Measurements from ENCODE around the gene FAM174C.
A peak's percentile ranks its signal among the peaks of the same experiment; 100 is the strongest.

The FAM174C gene

DNA sequence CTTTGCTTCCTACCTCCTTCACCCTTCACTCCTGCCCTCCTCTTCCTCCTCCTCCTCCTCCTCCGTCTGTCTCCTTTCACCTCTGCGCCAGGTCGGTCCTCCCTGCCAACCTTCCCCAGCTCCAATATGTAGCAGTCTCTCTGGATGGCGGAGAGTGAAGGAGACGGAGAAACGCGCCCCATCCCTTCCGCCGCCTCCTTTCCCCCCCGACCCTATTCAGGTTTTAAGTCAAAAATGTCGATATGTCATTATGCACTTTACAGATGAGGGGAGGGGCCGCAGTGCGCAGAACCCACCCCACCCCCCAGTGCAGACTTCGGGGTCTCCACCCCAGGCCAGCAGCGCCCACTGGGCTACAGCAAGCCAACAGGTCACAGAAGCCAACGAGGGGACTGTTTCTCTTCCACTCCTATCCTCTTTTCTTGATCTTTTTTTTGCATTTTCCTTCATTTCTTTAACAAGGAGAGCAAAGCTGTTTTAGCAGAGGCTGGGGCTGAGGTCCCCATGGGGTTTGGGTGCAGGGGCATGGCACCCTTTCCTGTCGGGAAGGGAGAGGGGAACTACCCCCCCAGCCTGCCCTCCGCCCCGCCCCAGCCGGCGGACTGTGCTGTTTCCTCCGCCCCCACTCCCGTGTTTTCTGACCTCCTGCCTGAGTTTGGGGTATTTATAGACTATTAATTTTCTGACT is 17.7 kb upstream of the FAM174C start:
- Histone ChIP-seq H3K27ac (ENCODE audit: low read depth, low read length) (no peak overlapping the region), H3K36me3 (ENCODE audit: control insufficient read depth, insufficient read depth, low read length) (peaks cover 22% of the 10 kb centered on the region), H3K4me3 (ENCODE audit: low read length) (no peak overlapping the region), H3K4me1 (ENCODE audit: control insufficient read depth, insufficient read depth, low read length) (peaks cover 33% of the 10 kb centered on the region), H3K27me3 (ENCODE audit: control insufficient read depth, insufficient read depth, low read length) (no peaks in the 10 kb centered on the region), H3K9ac (ENCODE audit: low read length) (no peak overlapping the region)

DNA sequence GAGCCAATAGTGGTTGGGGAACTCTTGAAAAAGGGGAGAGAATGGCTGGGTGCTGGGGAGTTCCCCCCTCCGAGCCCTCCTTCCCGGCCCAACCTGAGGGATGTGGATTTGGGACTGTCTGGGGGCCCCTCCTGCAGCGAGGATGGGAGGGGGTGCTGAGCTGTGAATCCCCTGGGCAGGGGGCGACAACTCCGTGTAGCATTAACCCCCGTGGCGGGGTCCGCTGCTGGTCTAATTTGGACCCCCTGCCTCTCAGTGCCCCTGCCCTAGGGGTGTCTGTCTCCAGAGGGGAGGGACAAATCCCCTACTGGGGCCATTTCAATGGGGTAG is 17.2 kb upstream of the FAM174C start:
- Histone ChIP-seq H3K27ac (ENCODE audit: low read depth, low read length) (no peak overlapping the region), H3K4me3 (ENCODE audit: low read length) (no peak overlapping the region), H3K27me3 (ENCODE audit: control insufficient read depth, insufficient read depth, low read length) (no peaks in the 10 kb centered on the region), H3K36me3 (ENCODE audit: control insufficient read depth, insufficient read depth, low read length) (peaks cover 22% of the 10 kb centered on the region), H3K4me1 (ENCODE audit: control insufficient read depth, insufficient read depth, low read length) (peaks cover 33% of the 10 kb centered on the region), H3K9ac (ENCODE audit: low read length) (no peak overlapping the region)

DNA sequence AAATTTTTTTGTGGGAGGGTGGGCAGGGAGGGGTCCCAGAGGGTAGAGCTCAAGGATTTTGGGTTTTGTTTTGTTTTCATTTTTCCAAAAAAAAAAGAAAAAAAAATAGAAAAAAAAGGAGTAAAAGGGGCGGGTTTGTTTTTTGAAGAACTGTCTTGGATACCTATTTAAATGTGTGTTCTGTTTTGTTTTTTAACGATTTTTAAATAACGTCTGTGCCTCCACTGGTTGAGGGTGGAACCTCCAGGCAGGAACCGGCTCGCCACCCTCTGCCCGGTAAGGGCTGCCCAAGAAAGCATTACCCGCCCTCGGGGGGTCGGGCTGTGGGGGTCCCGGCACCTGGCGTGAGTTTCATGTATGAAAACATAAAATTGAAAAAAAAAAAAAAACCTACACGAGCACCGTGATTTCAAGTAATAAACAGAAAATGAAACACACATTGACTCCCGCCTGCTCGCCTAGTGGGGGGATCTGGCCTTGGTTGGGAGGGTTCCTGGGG is 16.6 kb upstream of the FAM174C start:
- no peaks in the 10 kb centered on the region for H3K27me3 ChIP-seq (ENCODE audit: control insufficient read depth, insufficient read depth, low read length)
- H3K36me3 ChIP-seq (ENCODE audit: control insufficient read depth, insufficient read depth, low read length) = peaks cover 22% of the 10 kb centered on the region
- H3K9ac ChIP-seq (ENCODE audit: low read length) = no peak overlapping the region
- H3K27ac ChIP-seq (ENCODE audit: low read depth, low read length) = peak overlapping the region; percentile 76
- peaks cover 28% of the 10 kb centered on the region for H3K4me1 ChIP-seq (ENCODE audit: control insufficient read depth, insufficient read depth, low read length)
- no peak overlapping the region for H3K4me3 ChIP-seq (ENCODE audit: low read length)

DNA sequence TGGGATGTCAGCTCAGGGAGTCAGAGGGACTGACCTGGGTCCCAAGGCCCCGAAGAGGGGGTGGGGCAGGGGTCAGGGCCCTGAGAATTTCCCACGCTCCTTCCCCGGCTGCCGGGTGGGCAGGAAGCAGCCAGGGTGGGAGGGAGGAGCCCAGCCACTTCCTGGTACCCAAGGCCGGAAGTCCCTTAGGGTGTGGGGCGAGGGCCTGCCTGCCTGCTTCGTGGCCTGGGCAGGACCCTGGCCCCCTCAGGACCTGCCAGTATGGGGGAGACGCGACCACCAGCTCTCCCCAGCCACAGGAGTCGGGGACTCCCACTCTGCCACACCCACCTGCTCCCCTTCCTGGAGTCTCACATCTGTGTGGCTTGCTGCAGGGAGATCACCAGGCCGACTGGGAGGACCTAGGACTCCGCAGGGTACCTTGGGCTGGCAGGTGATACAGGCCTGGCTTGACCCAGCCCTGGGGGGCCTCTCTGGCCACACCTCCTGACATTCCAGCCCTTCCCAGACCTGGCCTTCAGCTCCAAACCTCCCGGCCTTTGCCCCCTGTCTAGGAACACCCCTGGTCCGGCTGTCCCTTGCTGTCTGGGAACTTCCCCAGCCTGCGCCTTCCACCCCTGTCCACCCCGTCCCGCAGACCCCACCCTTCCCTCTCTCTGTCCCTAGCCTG is 16.0 kb upstream of the FAM174C start:
- Histone ChIP-seq H3K9ac (ENCODE audit: low read length) (peak overlapping the region; percentile 34), H3K4me3 (ENCODE audit: low read length) (peak overlapping the region; percentile 31), H3K36me3 (ENCODE audit: control insufficient read depth, insufficient read depth, low read length) (peaks cover 21% of the 10 kb centered on the region), H3K27me3 (ENCODE audit: control insufficient read depth, insufficient read depth, low read length) (no peaks in the 10 kb centered on the region), H3K4me1 (ENCODE audit: control insufficient read depth, insufficient read depth, low read length) (peaks cover 23% of the 10 kb centered on the region), H3K27ac (ENCODE audit: low read depth, low read length) (peak overlapping the region; percentile 76)

DNA sequence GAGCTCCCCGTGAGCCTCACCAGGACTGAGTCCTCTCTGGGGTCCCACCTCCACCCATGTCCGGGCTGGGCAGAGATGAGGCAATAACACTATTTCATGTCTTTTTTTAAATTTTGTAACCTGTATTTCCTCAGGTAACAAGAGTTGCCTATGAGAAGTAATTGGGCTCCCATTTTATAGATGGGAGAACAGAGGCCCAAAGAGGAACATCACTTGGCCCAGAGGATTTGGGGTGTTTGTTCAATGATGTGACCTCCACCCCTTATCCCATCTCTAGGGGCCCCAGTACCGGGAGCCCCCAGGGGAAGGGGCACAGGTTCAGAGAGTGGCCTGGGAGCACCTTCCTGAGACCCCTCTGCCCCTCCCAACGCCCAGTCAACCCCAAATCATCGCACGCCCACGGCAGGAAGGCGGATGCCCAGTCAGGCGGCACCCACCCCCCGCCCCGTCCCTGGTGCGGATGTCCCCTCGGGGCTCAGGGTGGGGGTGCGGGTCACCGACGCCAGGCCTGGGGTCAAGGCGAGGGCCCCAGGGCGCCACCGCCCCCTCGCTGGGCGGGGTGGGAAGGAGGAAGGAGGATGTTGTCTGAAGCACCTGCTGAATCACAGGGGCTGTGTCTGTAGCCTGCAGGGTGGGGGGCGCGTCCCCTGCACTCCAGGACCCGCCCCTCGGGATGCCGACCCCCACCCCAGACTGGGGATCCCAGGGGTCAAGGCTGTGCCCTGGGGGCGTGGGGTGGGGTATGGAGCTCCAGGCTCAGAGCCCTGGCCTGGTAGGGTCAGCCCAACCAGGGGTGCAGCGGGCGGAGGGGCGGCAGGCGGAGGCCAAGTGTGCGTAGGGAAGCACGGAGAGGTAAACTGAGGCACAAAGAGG is 15.2 kb upstream of the FAM174C start:
- H3K27ac ChIP-seq (ENCODE audit: low read depth, low read length) = peak overlapping the region; percentile 76
- H3K4me3 ChIP-seq (ENCODE audit: low read length) = peak overlapping the region; percentile 40
- no peak overlapping the region for H3K9ac ChIP-seq (ENCODE audit: low read length)
- peaks cover 14% of the 10 kb centered on the region for H3K36me3 ChIP-seq (ENCODE audit: control insufficient read depth, insufficient read depth, low read length)
- no peaks in the 10 kb centered on the region for H3K27me3 ChIP-seq (ENCODE audit: control insufficient read depth, insufficient read depth, low read length)
- peaks cover 15% of the 10 kb centered on the region for H3K4me1 ChIP-seq (ENCODE audit: control insufficient read depth, insufficient read depth, low read length)

DNA sequence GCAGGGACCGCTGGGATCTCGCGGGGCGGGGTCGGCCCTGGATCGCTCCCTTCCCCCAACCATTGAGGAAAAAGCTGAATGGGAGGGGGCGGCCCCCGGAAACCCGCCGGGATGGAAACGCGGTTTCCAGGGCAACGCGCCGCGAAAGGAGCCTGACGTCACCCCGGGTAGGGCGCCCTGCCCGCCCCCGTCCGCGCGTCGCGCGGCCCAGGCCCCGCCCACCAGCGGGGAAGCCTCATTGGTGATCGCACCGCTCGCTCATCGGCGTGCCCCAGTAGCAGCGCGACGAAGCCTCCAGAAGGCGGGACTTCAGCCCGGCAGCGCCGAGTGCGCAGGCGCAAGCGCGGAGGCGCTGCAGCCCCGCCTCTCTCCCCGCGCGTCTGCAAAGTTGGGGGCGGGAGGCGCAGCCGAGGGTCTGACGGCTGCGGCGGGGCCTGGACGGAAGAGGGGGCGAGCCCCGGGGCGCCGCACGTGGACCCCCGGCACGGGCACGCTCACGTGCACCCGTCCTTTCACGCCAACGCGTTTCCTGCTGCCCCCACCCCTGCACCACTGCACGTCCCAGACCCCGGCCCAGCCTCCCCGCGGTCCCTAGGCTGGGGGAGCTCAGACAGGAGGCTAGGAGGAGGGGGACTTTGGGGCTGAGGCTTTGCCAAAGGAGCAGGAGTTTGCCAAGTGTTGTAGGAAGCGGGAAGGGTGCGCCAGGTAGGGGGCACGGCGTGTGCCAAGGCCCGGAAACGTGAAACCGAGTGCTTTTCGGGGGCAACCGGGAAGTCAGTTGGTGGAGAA is 14.4 kb upstream of the FAM174C start:
- H3K4me3 ChIP-seq (ENCODE audit: low read length) = peak overlapping the region; percentile 62
- H3K9ac ChIP-seq (ENCODE audit: low read length) = peak overlapping the region; percentile 69
- peaks cover 6% of the 10 kb centered on the region for H3K36me3 ChIP-seq (ENCODE audit: control insufficient read depth, insufficient read depth, low read length)
- no peaks in the 10 kb centered on the region for H3K27me3 ChIP-seq (ENCODE audit: control insufficient read depth, insufficient read depth, low read length)
- H3K4me1 ChIP-seq (ENCODE audit: control insufficient read depth, insufficient read depth, low read length) = peaks cover 16% of the 10 kb centered on the region
- H3K27ac ChIP-seq (ENCODE audit: low read depth, low read length) = peak overlapping the region; percentile 76

DNA sequence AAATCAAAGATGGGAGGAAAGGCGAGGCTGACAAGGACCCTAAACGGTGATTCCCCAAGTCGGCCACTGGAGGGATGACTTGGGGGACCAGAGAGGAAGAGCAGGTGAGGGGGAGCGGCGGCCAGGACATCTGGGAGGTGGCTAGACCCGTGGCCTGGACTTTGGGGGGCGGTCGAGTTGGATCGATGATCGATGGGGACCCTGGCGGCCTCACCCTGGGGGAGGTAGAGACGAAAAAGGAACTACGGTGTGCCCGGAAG is 13.9 kb upstream of the FAM174C start:
- H3K4me3 ChIP-seq (ENCODE audit: low read length) = peak overlapping the region; percentile 62
- peaks cover 20% of the 10 kb centered on the region for H3K4me1 ChIP-seq (ENCODE audit: control insufficient read depth, insufficient read depth, low read length)
- H3K27ac ChIP-seq (ENCODE audit: low read depth, low read length) = peak overlapping the region; percentile 76
- H3K9ac ChIP-seq (ENCODE audit: low read length) = peak overlapping the region; percentile 69
- H3K27me3 ChIP-seq (ENCODE audit: control insufficient read depth, insufficient read depth, low read length) = no peaks in the 10 kb centered on the region
- peaks cover 4% of the 10 kb centered on the region for H3K36me3 ChIP-seq (ENCODE audit: control insufficient read depth, insufficient read depth, low read length)

DNA sequence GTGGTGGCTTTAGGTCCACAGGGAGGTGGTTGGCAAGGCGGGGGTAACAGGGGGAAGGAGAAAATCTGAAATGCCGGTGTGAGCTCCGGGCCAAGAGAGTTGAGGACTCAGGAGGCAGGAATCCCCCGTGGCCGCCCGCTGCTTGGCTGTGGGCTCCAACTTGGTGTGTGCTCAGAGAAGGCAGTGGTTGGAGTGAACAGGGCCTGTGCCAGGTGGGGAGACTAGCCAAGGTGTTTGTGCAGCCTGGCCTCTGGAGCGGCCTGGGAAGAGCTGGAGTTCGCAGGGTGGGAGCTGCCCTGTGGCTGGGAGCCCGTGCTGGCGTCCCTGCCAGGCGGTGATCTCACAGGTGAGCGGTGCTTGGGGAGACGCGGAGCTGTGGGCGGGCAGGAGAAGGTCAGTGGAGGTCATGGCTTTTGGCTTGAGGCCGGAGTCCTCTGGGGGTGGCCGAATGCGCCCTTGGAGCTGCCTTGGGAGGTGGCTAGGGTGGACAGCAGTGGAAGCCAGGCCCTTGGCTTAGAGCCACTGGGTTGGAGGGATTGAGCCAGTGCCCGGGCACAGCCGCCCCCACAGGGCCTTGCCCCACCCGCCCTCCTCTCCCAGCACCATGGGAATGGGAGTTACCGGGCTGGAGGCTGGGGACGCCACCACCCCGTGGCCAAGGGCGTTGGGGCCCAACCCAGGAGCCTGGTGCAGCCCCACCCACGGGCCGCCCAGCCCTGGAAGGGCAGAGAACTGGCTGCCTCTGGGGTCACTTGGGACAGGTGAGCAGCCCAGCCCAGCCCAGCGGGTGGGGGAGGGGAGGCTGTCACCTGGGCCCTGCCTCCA is 13.3 kb upstream of the FAM174C start:
- H3K9ac ChIP-seq (ENCODE audit: low read length) = peak overlapping the region; percentile 69
- H3K4me3 ChIP-seq (ENCODE audit: low read length) = peak overlapping the region; percentile 62
- no peaks in the 10 kb centered on the region for H3K27me3 ChIP-seq (ENCODE audit: control insufficient read depth, insufficient read depth, low read length)
- peaks cover 21% of the 10 kb centered on the region for H3K4me1 ChIP-seq (ENCODE audit: control insufficient read depth, insufficient read depth, low read length)
- H3K36me3 ChIP-seq (ENCODE audit: control insufficient read depth, insufficient read depth, low read length) = no peaks in the 10 kb centered on the region
- peak overlapping the region; percentile 76 for H3K27ac ChIP-seq (ENCODE audit: low read depth, low read length)

DNA sequence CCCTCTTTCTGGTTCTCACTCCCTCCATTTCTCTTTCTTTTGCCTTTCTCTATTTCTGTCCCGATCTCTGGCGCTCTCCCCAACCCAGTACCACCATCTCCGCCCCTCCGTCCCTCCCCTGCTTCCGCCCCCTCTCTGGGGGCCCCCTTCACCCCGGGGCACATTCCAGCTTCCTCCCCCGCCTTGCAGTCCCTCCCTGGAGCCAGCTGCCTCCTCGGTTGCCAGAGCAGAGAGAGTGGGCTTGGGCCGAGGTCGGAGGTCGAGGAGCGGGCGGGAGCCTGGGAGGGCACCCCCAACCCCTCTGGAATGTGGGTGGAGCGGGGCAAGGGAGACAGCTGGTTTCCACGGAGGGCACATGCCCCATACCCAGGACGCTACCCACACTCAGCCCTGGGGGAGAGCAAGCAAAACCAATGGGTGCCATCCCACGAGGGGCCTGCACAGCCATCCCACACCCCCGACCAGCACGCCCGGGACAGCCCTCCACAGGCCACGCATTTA is 12.7 kb upstream of the FAM174C start:
- Histone ChIP-seq H3K9ac (ENCODE audit: low read length) (peak overlapping the region; percentile 32), H3K4me3 (ENCODE audit: low read length) (peak overlapping the region; percentile 62), H3K27me3 (ENCODE audit: control insufficient read depth, insufficient read depth, low read length) (no peaks in the 10 kb centered on the region), H3K4me1 (ENCODE audit: control insufficient read depth, insufficient read depth, low read length) (peaks cover 26% of the 10 kb centered on the region), H3K27ac (ENCODE audit: low read depth, low read length) (peak overlapping the region; percentile 76), H3K36me3 (ENCODE audit: control insufficient read depth, insufficient read depth, low read length) (no peaks in the 10 kb centered on the region)

DNA sequence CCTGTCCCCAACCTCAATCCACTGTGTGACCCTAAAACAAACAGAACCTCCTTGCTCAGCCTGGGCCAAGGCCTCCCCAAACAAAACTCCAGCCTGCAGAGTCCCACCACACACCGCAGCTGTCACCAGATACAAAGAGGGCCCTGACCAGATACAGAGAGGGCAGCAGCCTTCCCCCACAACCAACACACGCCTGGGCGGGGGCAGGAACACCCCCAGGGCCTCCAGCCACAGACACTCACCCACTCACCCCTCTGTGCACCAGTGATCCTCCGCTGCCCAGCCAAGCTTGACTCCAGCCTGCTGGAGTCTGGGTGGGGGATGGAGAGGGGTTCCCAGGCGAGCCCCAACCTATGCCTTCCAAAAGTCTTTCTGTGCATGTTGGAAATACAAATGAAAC is 12.1 kb upstream of the FAM174C start:
- Histone ChIP-seq H3K4me1 (ENCODE audit: control insufficient read depth, insufficient read depth, low read length) (peaks cover 30% of the 10 kb centered on the region), H3K27ac (ENCODE audit: low read depth, low read length) (peak overlapping the region; percentile 76), H3K4me3 (ENCODE audit: low read length) (no peak overlapping the region), H3K9ac (ENCODE audit: low read length) (no peak overlapping the region), H3K27me3 (ENCODE audit: control insufficient read depth, insufficient read depth, low read length) (no peaks in the 10 kb centered on the region), H3K36me3 (ENCODE audit: control insufficient read depth, insufficient read depth, low read length) (no peaks in the 10 kb centered on the region)

DNA sequence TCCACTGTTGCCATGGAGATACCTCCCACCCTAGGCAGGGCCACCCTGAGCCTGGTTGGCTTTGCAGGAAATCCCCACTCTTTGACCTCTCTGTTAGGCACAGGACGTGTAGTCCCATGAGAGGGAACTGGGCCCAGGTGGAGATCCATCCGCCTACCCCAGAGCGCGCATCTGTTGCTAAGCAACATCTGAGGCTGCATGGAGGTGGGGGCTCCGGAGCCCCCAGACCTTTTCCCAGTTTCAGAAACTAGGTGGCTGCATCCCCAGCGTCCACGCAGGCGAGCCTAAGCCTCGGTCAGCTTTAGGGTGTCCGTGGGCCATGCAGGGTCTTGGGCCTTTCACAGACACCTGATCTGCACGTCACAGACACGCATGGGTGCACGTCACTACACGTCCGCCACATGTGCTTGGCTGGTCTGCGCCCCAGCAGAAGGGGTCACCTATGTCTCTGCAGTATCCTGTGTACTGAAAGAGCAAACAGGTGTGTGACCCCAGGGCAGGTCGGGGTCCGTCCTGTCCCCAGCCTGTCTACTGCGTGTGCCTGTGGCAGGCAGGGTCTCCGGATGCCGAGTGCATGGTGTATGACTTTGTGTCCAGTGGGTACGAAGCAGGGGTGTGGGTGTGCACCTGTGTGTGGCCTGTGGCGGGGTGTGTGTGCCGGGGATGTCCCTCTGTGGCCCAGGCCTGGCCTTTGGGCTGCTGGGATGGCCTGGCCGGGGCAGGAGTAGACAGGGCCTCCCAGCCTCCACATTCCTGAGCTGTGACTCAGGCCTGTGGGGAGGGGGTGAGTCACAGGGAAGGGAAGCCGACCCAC is 10.3 kb upstream of the FAM174C start:
- H3K9ac ChIP-seq (ENCODE audit: low read length) = no peak overlapping the region
- no peaks in the 10 kb centered on the region for H3K36me3 ChIP-seq (ENCODE audit: control insufficient read depth, insufficient read depth, low read length)
- no peaks in the 10 kb centered on the region for H3K27me3 ChIP-seq (ENCODE audit: control insufficient read depth, insufficient read depth, low read length)
- peaks cover 36% of the 10 kb centered on the region for H3K4me1 ChIP-seq (ENCODE audit: control insufficient read depth, insufficient read depth, low read length)
- no peak overlapping the region for H3K4me3 ChIP-seq (ENCODE audit: low read length)
- H3K27ac ChIP-seq (ENCODE audit: low read depth, low read length) = peak overlapping the region; percentile 87

All from rectal smooth muscle tissue (tissue), 1 donor.